Neural cell (in vitro differentiated cells): Measurements from ENCODE around the gene CLEC2D. TPM values are rescaled to one million over a fixed set of nuclear protein-coding genes. Genes with fewer than 3 reads are reported as not detected.
"Not testable (repeated sequence)": the region's sequence is repeated elsewhere in the genome, so short reads cannot be mapped to it uniquely, and the experiment has no call there.

Experiments used
- H2AFZ ChIP-seq: fragments of 200-600, 300-800 bp; sonication (generic), shearing (Covaris generic); 2 replicates; pipeline ENCODE4 v1.6.0; 2014; ENCODE audit warnings: low read depth, mild to moderate bottlenecking, antibody characterized with exemption, low read length, moderate library complexity
- H3F3A ChIP-seq: fragments of 200-600 bp; shearing (Covaris generic); 2 replicates; pipeline ENCODE4 v1.6.1; 2016; ENCODE audit warnings: mild to moderate bottlenecking, moderate library complexity, mixed read lengths, antibody characterized with exemption, low read length; ENCODE audit not compliant: insufficient read depth, poor library complexity, severe bottlenecking
- H3K27ac ChIP-seq: fragments of 200-600, 300-800 bp; sonication (generic), shearing (Covaris generic); 2 replicates; pipeline ENCODE4 v1.5.1; 2014; ENCODE audit warnings: mild to moderate bottlenecking, low read length, moderate library complexity
- H3K27me3 ChIP-seq: fragments of 300-800, 200-600 bp; sonication (generic), shearing (Covaris generic); 2 replicates; pipeline ENCODE4 v1.6.0; 2014; ENCODE audit warnings: mild to moderate bottlenecking, low read depth, low read length, moderate library complexity; ENCODE audit not compliant: insufficient read depth
- H3K36me3 ChIP-seq: fragments of 300-800, 200-600 bp; sonication (generic), shearing (Covaris generic); 2 replicates; pipeline ENCODE4 v1.5.1; 2014; ENCODE audit warnings: mild to moderate bottlenecking, antibody characterized with exemption, low read length, moderate library complexity; ENCODE audit not compliant: insufficient read depth
- H3K4me2 ChIP-seq: fragments of 300-800, 200-600 bp; sonication (generic), shearing (Covaris generic); 2 replicates; pipeline ENCODE4 v1.6.0; 2014; ENCODE audit warnings: mild to moderate bottlenecking, low read length
- H3K4me3 ChIP-seq: fragments of 300-800, 200-600 bp; sonication (generic), shearing (Covaris generic); 2 replicates; pipeline ENCODE4 v1.5.1; 2014; ENCODE audit warnings: mild to moderate bottlenecking, low read length, moderate library complexity
- H3K79me2 ChIP-seq: fragments of 200-600 bp; shearing (Covaris generic); replicated peaks from 2 replicates; pipeline ENCODE4 v1.6.0; 2014; ENCODE audit warnings: mild to moderate bottlenecking, low read length, moderate library complexity; ENCODE audit not compliant: insufficient read depth
- H3K9ac ChIP-seq: fragments of 300-800, 200-600 bp; sonication (generic), shearing (Covaris generic); 2 replicates; pipeline ENCODE4 v1.6.1; 2016; ENCODE audit warnings: mild to moderate bottlenecking, low read length, mixed read lengths
- H3K9me2 ChIP-seq: fragments of 200-600 bp; shearing (Covaris generic); 2 replicates; pipeline ENCODE4 v1.6.1; 2016; ENCODE audit warnings: mild to moderate bottlenecking, low read length, mixed read lengths; ENCODE audit not compliant: insufficient read depth
- H3K9me3 ChIP-seq: fragments of 200-600, 300-800 bp; sonication (generic), shearing (Covaris generic); 2 replicates; pipeline ENCODE4 v1.6.1; 2016; ENCODE audit warnings: mild to moderate bottlenecking, mixed run types, low read length, moderate library complexity, mixed read lengths
- H4K20me1 ChIP-seq: fragments of 200-600 bp; shearing (Covaris generic); 2 replicates; pipeline ENCODE4 v1.6.1; 2016; ENCODE audit warnings: mild to moderate bottlenecking, mixed run types; ENCODE audit not compliant: insufficient read depth
- EP300 ChIP-seq: fragments of 450-650 bp; conservative IDR thresholded peaks from 2 replicates; pipeline ENCODE4 v1.6.1; 2014; ENCODE audit warnings: antibody characterized with exemption, mild to moderate bottlenecking, moderate library complexity; ENCODE audit not compliant: poor library complexity, severe bottlenecking
- EZH2 ChIP-seq: fragments of 200-600, 300-800 bp; shearing (Covaris generic), sonication (generic); IDR thresholded peaks from 2 replicates; pipeline ENCODE4 v1.6.1; 2014; ENCODE audit warnings: antibody characterized with exemption, low read length, borderline replicate concordance, mild to moderate bottlenecking; ENCODE audit not compliant: insufficient read depth, poor library complexity, severe bottlenecking
- MXI1 ChIP-seq: fragments of 450-650 bp; conservative IDR thresholded peaks from 2 replicates; pipeline ENCODE4 v1.6.1; 2014; ENCODE audit warnings: antibody characterized with exemption, mild to moderate bottlenecking; ENCODE audit not compliant: poor library complexity, severe bottlenecking
- POLR2AphosphoS5 ChIP-seq: IDR thresholded peaks from 2 replicates; pipeline ENCODE4 v1.6.1; 2012
- RAD21 ChIP-seq: fragments of 450-650 bp; conservative IDR thresholded peaks from 2 replicates; pipeline ENCODE4 v1.6.1; 2014; ENCODE audit warnings: antibody characterized with exemption, mild to moderate bottlenecking, moderate library complexity
- SMC3 ChIP-seq: fragments of 450-650 bp; conservative IDR thresholded peaks from 2 replicates; pipeline ENCODE4 v1.6.1; 2014; ENCODE audit warnings: antibody characterized with exemption, mild to moderate bottlenecking, moderate library complexity; ENCODE audit not compliant: poor library complexity
- TAF1 ChIP-seq: IDR thresholded peaks from 2 replicates; pipeline ENCODE4 v1.6.1; 2012; ENCODE audit warnings: low read depth
- polyA plus RNA-seq: library from polyadenylated mRNA; depleted of rRNA; stranded (reverse); fragments of >200 nt; gene quantifications from 2 replicates; pipeline ENCODE4 v1.2.3, GENCODE V29; 2014
- TF ChIP-seq, protein P1 (sequence below): fragments of 450-650 bp; IDR thresholded peaks from 2 replicates; pipeline ENCODE4 v1.5.1; 2014; ENCODE audit warnings: antibody characterized with exemption, mild to moderate bottlenecking, moderate library complexity; ENCODE audit not compliant: poor library complexity, severe bottlenecking
- TF ChIP-seq, protein P2 (sequence below): IDR thresholded peaks from 2 replicates; pipeline ENCODE4 v1.6.1; 2012; ENCODE audit warnings: borderline replicate concordance

Gene CLEC2D
- polyA plus RNA-seq, 1 donor from 2014 or later = 2.6 TPM

- H3K4me3 ChIP-seq = no peak overlapping the region
- no peaks in the 10 kb centered on the region for H3K79me2 ChIP-seq
- H3K27ac ChIP-seq = no peak overlapping the region
- no peak overlapping the region for H2AFZ ChIP-seq
- H3K27me3 ChIP-seq = no peaks in the 10 kb centered on the region
- no peaks in the 10 kb centered on the region for H3K36me3 ChIP-seq
- H3K9me2 ChIP-seq = no peaks in the 10 kb centered on the region
- H3K9ac ChIP-seq = no peak overlapping the region
- no peak overlapping the region for H3K4me2 ChIP-seq
- TF ChIP-seq EZH2 = no peak
- TF ChIP-seq RAD21 = no peak
- no peak for TF ChIP-seq TAF1
- TF ChIP-seq, protein P1, sequence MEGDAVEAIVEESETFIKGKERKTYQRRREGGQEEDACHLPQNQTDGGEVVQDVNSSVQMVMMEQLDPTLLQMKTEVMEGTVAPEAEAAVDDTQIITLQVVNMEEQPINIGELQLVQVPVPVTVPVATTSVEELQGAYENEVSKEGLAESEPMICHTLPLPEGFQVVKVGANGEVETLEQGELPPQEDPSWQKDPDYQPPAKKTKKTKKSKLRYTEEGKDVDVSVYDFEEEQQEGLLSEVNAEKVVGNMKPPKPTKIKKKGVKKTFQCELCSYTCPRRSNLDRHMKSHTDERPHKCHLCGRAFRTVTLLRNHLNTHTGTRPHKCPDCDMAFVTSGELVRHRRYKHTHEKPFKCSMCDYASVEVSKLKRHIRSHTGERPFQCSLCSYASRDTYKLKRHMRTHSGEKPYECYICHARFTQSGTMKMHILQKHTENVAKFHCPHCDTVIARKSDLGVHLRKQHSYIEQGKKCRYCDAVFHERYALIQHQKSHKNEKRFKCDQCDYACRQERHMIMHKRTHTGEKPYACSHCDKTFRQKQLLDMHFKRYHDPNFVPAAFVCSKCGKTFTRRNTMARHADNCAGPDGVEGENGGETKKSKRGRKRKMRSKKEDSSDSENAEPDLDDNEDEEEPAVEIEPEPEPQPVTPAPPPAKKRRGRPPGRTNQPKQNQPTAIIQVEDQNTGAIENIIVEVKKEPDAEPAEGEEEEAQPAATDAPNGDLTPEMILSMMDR = no peak
- TF ChIP-seq SMC3 = no peak
- TF ChIP-seq, protein P2, sequence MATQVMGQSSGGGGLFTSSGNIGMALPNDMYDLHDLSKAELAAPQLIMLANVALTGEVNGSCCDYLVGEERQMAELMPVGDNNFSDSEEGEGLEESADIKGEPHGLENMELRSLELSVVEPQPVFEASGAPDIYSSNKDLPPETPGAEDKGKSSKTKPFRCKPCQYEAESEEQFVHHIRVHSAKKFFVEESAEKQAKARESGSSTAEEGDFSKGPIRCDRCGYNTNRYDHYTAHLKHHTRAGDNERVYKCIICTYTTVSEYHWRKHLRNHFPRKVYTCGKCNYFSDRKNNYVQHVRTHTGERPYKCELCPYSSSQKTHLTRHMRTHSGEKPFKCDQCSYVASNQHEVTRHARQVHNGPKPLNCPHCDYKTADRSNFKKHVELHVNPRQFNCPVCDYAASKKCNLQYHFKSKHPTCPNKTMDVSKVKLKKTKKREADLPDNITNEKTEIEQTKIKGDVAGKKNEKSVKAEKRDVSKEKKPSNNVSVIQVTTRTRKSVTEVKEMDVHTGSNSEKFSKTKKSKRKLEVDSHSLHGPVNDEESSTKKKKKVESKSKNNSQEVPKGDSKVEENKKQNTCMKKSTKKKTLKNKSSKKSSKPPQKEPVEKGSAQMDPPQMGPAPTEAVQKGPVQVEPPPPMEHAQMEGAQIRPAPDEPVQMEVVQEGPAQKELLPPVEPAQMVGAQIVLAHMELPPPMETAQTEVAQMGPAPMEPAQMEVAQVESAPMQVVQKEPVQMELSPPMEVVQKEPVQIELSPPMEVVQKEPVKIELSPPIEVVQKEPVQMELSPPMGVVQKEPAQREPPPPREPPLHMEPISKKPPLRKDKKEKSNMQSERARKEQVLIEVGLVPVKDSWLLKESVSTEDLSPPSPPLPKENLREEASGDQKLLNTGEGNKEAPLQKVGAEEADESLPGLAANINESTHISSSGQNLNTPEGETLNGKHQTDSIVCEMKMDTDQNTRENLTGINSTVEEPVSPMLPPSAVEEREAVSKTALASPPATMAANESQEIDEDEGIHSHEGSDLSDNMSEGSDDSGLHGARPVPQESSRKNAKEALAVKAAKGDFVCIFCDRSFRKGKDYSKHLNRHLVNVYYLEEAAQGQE = no peak
- TF ChIP-seq EP300 = no peak
- TF ChIP-seq MXI1 = no peak
- TF ChIP-seq POLR2AphosphoS5 = no peak
- no peaks in the 10 kb centered on the region for H3F3A ChIP-seq
- H4K20me1 ChIP-seq = no peaks in the 10 kb centered on the region
- H3K9me3 ChIP-seq = no peaks in the 10 kb centered on the region
Measured at GRCh38 chr12:9735601-9736000, 66.1 kb downstream of the CLEC2D start.

DNA sequence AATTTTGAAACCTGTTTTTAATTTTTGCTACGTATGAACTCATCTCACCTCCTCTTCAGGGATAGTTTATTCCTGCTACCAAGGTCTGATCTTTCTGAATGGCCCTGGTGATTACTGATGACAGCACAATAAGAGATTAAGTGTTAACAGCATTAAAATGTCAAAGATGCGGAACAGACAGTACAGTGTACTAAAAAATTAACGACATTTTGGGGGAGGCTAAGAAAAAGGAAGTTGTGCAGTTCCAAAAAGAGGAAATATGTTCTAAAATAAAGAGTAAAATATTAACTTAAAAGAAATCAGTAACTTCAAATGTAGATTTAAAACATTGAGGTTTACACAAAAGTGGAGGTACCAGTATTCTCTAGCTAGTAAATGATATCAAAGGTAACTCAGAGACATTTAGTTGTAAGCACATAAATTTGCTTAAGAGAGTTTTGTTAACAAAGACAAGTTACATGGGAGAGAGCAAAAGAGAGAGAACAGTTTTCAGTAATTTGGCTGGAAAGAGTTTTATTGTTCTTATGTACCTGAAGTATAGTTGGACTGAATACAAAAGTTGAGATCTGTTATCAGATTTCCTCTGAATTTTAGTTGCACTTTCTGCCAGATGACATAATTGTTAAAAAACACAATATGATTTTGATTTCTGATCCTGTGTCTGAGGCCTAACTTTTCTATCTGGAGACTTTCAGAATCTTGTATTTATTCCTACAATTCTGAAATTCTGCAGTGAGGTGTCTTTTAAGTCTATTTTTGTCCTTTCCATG lies 67.6 kb downstream of the CLEC2D start:
- TF ChIP-seq, protein P2 = no peak
- TF ChIP-seq EZH2 (no peak), MXI1 (no peak), POLR2AphosphoS5 (no peak), EP300 (no peak), TAF1 (no peak)
- no peaks in the 10 kb centered on the region for H4K20me1 ChIP-seq
- H3K27ac ChIP-seq = no peak overlapping the region

GRCh38 chr12:9738905-9739304 lies 69.4 kb downstream of the CLEC2D start:
- not testable (repeated sequence) for H3K27me3 ChIP-seq, H3K27ac ChIP-seq, H2AFZ ChIP-seq, H3K79me2 ChIP-seq, H3K36me3 ChIP-seq, H4K20me1 ChIP-seq, H3K9ac ChIP-seq, H3K4me3 ChIP-seq, H3K9me3 ChIP-seq, H3K9me2 ChIP-seq, H3F3A ChIP-seq, H3K4me2 ChIP-seq

More for the DNA sequence above, 67.6 kb downstream of the CLEC2D start:
- Histone ChIP-seq H2AFZ (no peak overlapping the region), H3K4me3 (no peak overlapping the region), H3F3A (no peaks in the 10 kb centered on the region), H3K9me3 (no peaks in the 10 kb centered on the region), H3K4me2 (no peak overlapping the region), H3K27me3 (no peaks in the 10 kb centered on the region), H3K36me3 (no peaks in the 10 kb centered on the region), H3K9me2 (no peaks in the 10 kb centered on the region), H3K9ac (no peak overlapping the region), H3K79me2 (no peaks in the 10 kb centered on the region)
